Stimulated activated CD4-positive, alpha-beta T cell treated with anti-CD3 and anti-CD28 coated beads, Interleukin-1b, Interleukin-23, amount 100 ng/mL, for 24 hours (primary cell): Measurements from ENCODE around the gene PIGV.
"Not testable (repeated sequence)": the region's sequence is repeated elsewhere in the genome, so short reads cannot be mapped to it uniquely, and the experiment has no call there.

Source experiments
- DNase-seq, 4 experiments: peaks; one replicate each; pipeline ENCODE4 v3.0.0-alpha.2; 2020; ENCODE audit warnings: low read depth in 4 of 4, low spot score in 1 of 4

PIGV gene

GRCh38 chr1:26791626-26792025, 3.9 kb downstream of the PIGV start:
- DNase-seq = no peak

GRCh38 chr1:26792924-26793323, 5.2 kb downstream of the PIGV start:
- no peak for DNase-seq

GRCh38 chr1:26794391-26794790, 6.6 kb downstream of the PIGV start:
- DNase-seq = no peak

GRCh38 chr1:26797627-26798026, 9.9 kb downstream of the PIGV start:
- no peak for DNase-seq

GRCh38 chr1:26799479-26800142, 11.9 kb downstream of the PIGV start:
- DNase-seq = no peak

GRCh38 chr1:26803932-26804331, 16.2 kb downstream of the PIGV start:
- DNase-seq = not testable (repeated sequence)

GRCh38 chr1:26810105-26810504, 22.4 kb downstream of the PIGV start:
- DNase-seq = peak in 3 of 4 experiments; percentile 54 to 60 (median 57)

- DNase-seq = no peak
These were observed 23.3 kb downstream of the PIGV start for GRCh38 chr1:26811057-26811456.

GRCh38 chr1:26811708-26812107, 24.0 kb downstream of the PIGV start:
- DNase-seq = no peak

- DNase-seq = no peak
These were observed 26.6 kb downstream of the PIGV start for GRCh38 chr1:26814377-26814776.

- DNase-seq = no peak
These were observed 27.1 kb downstream of the PIGV start for GRCh38 chr1:26814893-26815292.

GRCh38 chr1:26820784-26821269, 33.1 kb downstream of the PIGV start:
- DNase-seq = no peak

GRCh38 chr1:26822737-26823395, 35.1 kb downstream of the PIGV start:
- DNase-seq = no peak

- no peak for DNase-seq
These were observed 37.0 kb downstream of the PIGV start for GRCh38 chr1:26824731-26825130.

GRCh38 chr1:26826261-26827105, 38.7 kb downstream of the PIGV start, which contains the start of gene ZDHHC18:
Gene ZDHHC18 (plus strand): TSS chr1:26826688. CDS start chr1:26826805, 117 bp downstream.
- peak in 3 of 4 experiments; percentile 49 to 57 (median 57) for DNase-seq

- no peak for DNase-seq
These were observed 39.4 kb downstream of the PIGV start for GRCh38 chr1:26827106-26827604.

- DNase-seq = no peak
These were observed 39.9 kb downstream of the PIGV start for GRCh38 chr1:26827663-26828062.

- DNase-seq = no peak
These were observed 40.8 kb downstream of the PIGV start for GRCh38 chr1:26828411-26828991.

GRCh38 chr1:26829184-26829911, 41.6 kb downstream of the PIGV start:
- no peak for DNase-seq

GRCh38 chr1:26831059-26831458, 43.3 kb downstream of the PIGV start:
- DNase-seq = no peak
